GM10266 (cell line): ENCODE results near the gene MLANA.

Experiments
- DNase-seq: peaks from one replicate; pipeline ENCODE4 v3.0.0; 2012; ENCODE audit errors: extremely low spot score
- CTCF ChIP-seq: IDR thresholded peaks from 2 replicates; pipeline ENCODE4 v1.5.1; 2012; ENCODE audit warnings: mild to moderate bottlenecking, low read depth; ENCODE audit not compliant: control insufficient read depth, insufficient read depth; ENCODE audit errors: missing control alignments

Gene MLANA

GRCh38 chr9:5941214-5941613 lies 50.5 kb downstream of the MLANA start:
- DNase-seq: no peak
- TF ChIP-seq CTCF: no peak

- TF ChIP-seq CTCF: no peak
- no peak for DNase-seq
These were observed 54.4 kb downstream of the MLANA start for GRCh38 chr9:5945112-5945511.

GRCh38 chr9:5947912-5948311 lies 57.2 kb downstream of the MLANA start:
- no peak for TF ChIP-seq CTCF
- DNase-seq: peak; percentile 8

GRCh38 chr9:5949103-5949699 lies 58.5 kb downstream of the MLANA start:
- DNase-seq: no peak
- no peak for TF ChIP-seq CTCF

GRCh38 chr9:5950261-5950660 lies 59.6 kb downstream of the MLANA start:
- TF ChIP-seq CTCF: no peak

GRCh38 chr9:5951686-5952211 lies 61.1 kb downstream of the MLANA start:
- no peak for TF ChIP-seq CTCF
- no peak for DNase-seq

More at GRCh38 chr9:5950261-5950660, 59.6 kb downstream of the MLANA start:
- no peak for DNase-seq
